GM12878 (cell line): ENCODE results near the gene SRF.

Source experiments
- BRCA1 ChIP-seq: IDR thresholded peaks from 2 replicates; pipeline ENCODE4 v1.6.1; 2011; ENCODE audit warnings: low read depth, low read length, improper control_type of control experiment
- CTCF ChIP-seq, 3 experiments: IDR thresholded peaks in 2 of 3; conservative IDR thresholded peaks in 1 of 3; 2 replicates each; pipeline ENCODE4 v1.5.1; 2011; ENCODE audit warnings: low read depth in 3 of 3, low read length in 3 of 3, mild to moderate bottlenecking in 3 of 3, control low read depth in 2 of 3, moderate library complexity in 2 of 3, inconsistent platforms in 1 of 3, mixed read lengths in 1 of 3; ENCODE audit not compliant: control insufficient read depth in 2 of 3, insufficient read depth in 1 of 3; ENCODE audit errors: extremely low read depth in 1 of 3
- EP300 ChIP-seq, 2 experiments: fragments of 150-350 bp in 1 of 2; IDR thresholded peaks; 2 replicates each; pipeline ENCODE4 v1.6.1; 2011 to 2012; ENCODE audit warnings: low read depth in 2 of 2, low read length in 2 of 2, borderline replicate concordance in 1 of 2, improper control_type of control experiment in 1 of 2, inconsistent platforms in 1 of 2; ENCODE audit not compliant: control insufficient read depth in 1 of 2
- PAX8 ChIP-seq: fragments of 450-650 bp; IDR thresholded peaks from 2 replicates; pipeline ENCODE4 v1.6.1; 2017; ENCODE audit warnings: mild to moderate bottlenecking, moderate library complexity
- POLR2A ChIP-seq: IDR thresholded peaks from 2 replicates; pipeline ENCODE4 v1.6.1; 2011; ENCODE audit warnings: low read depth, mild to moderate bottlenecking, low read length
- POLR2AphosphoS5 ChIP-seq: IDR thresholded peaks from 2 replicates; pipeline ENCODE4 v1.6.1; 2011; ENCODE audit warnings: mild to moderate bottlenecking, low read length, inconsistent platforms

- TF ChIP-seq POLR2A (no peak), EP300 (IDR thresholded peaks at IDR 0.05; ENCODE audit: borderline replicate concordance in 1 of 2, control insufficient read depth in 1 of 2, low read depth in 2 of 2, low read length in 2 of 2) (no peak), PAX8 (no peak), POLR2AphosphoS5 (no peak), CTCF (IDR thresholded peaks at IDR 0.05 in 2 of 3, conservative IDR thresholded peaks at IDR 0.05 in 1 of 3; ENCODE audit: control insufficient read depth in 2 of 3, extremely low read depth in 1 of 3, insufficient read depth in 1 of 3, low read depth in 3 of 3, low read length in 3 of 3) (no peak), BRCA1 (no peak)
These were observed 36.2 kb downstream of the SRF start for GRCh38 chr6:43207286-43207685.
